HG03045 (cell line): ENCODE measurements around the gene DCTN5.
"Not testable (repeated sequence)": the region's sequence is repeated elsewhere in the genome, so short reads cannot be mapped to it uniquely, and the experiment has no call there.

ENCODE experiments used
- ATAC-seq: cut with Tn5 transposase; IDR thresholded peaks from one replicate; pipeline ENCODE4 v1.9.1; 2021; ENCODE audit warnings: mild to moderate bottlenecking, moderate library complexity; ENCODE audit not compliant: unreplicated experiment

DCTN5 gene

DNA sequence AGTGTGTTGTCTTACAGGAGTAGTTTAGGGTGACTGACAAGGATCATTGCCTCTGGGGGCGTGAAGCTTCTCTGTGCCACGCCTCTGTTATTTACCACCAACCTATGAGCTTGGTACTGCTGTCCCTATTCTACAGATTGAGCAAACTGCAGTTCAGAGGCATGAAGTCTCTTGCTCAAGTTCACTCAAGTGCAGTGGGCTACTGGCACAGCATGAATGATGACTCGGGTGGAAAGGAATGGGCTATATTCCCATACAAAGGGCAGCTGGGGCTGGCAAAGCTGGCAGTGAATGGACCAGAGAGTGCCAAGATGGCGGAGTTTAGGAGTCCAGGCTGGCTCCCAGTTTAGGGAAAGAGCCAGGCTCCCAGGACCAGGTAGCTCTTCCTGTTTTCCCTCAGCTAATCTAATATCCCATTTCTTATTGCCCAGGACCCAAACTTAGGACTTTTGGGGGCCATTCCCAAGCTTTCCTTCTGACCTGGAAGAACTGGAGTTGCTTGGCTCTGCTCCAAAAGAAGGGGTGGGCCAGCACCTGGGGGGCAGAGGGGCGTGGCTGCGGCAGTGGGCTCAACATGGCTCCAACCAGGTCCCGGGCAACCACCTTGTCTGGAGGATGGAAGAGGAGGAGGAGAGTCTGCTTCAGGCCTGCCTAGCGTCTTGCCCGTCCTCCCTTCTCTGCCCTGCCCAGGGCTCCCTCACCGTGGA is 50.4 kb downstream of the DCTN5 start:
- no peak for ATAC-seq

GRCh38 chr16:23692190-23692837 is 51.0 kb downstream of the DCTN5 start:
- no peak for ATAC-seq

DNA sequence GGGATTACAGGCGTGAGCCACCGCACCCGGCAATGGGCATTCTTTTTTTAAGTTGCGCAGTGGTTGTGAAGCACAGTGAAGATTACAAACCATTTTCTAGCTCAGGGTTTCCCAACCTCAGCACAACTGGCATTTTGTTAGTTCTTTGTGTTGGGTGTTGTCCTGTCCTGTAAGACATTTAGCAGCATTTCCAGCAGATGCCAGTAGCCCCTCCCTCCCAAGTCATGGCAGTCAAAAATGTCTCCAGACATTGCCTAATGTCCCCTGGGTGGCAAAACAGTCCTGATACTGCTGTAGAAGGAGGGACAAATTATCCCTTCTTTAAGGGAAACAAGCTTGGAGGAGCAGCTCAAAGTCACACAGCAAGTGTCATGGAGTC is 53.0 kb downstream of the DCTN5 start:
- no peak for ATAC-seq

- no peak for ATAC-seq
Measured at GRCh38 chr16:23694644-23695373, 53.5 kb downstream of the DCTN5 start.

DNA sequence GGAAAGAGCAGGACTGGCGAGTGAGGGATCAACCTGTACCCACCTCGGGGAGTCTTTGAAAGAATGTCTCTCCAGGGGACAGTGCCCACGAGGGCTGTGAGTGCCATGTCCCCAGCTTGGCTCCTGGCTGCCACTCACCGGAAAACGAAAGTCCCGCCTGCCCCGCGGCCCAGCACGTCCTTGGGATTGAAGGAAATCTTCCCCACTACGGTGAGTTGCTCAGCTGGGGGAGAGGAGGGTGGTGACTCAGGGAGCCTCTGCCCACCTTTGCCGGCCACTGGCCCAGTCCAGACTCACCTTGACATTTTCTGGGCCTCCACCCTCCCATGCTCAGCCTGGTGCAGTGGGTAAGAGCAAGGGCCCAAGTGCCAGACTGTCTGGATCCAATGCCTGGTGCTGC is 54.5 kb downstream of the DCTN5 start:
- ATAC-seq: no peak

DNA sequence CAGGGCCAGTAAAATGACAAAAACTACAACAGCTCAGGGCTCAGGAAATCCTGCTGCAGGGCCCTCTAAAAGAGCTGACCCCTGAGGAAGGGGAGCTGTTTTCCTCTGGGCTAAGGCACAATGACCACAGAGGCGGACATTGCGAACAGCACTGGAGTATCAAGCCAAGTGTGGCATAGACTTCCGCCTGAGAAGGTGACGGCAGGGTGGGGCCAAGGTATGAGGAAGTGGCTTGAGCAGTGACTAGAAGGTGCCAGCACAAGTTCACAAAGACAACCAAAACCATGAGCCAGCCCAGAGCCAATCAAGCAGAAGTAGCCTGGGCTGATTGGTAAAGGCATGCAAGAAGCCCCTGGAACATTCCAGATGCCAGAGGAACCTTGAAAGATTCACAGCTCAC is 57.8 kb downstream of the DCTN5 start:
- no peak for ATAC-seq

DNA sequence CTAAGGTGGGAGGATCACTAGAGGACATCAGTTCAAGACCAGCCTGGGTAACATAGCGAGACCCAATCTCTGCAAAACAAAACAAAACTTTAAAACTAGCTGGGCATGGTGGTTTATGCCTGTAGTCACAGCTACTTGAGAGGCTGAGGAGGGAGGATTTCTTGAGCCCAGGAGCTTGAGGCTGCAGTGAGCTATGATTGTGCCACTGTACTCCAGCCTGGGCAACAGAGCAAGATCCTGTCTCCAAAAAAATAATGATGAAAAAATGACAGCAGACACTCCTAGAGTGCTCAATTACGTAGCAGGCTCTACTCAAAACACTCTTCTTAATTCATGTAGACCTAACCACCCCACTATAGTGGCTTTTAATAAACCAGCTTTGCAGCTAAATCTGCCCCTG is 58.8 kb downstream of the DCTN5 start:
- ATAC-seq: no peak

- ATAC-seq: no peak
Measured at GRCh38 chr16:23700509-23700908, 59.2 kb downstream of the DCTN5 start.

GRCh38 chr16:23701045-23701444 is 59.8 kb downstream of the DCTN5 start:
- no peak for ATAC-seq

DNA sequence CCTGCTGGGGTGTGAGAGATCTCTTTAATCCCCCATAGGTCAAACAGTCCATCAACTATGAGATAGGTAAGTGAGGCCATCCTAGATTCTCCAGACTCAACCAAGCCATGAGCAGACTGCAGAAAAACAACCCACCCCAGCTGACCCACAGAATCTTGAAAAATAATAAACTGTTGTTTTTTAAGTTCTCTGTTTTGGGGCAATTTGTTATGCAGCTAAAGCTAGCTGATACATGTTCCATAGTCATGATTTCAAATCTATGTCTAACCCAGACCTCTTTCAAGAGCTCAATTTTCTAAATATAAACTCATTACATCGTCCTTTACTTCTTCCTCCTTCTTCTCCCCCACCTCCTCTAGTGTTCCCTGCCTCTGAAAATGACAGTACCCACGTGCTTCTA is 61.7 kb downstream of the DCTN5 start:
- no peak for ATAC-seq

GRCh38 chr16:23704772-23705516 is 63.7 kb downstream of the DCTN5 start:
- no peak for ATAC-seq

- ATAC-seq: no peak
Measured at GRCh38 chr16:23705517-23705902, 64.2 kb downstream of the DCTN5 start.

DNA sequence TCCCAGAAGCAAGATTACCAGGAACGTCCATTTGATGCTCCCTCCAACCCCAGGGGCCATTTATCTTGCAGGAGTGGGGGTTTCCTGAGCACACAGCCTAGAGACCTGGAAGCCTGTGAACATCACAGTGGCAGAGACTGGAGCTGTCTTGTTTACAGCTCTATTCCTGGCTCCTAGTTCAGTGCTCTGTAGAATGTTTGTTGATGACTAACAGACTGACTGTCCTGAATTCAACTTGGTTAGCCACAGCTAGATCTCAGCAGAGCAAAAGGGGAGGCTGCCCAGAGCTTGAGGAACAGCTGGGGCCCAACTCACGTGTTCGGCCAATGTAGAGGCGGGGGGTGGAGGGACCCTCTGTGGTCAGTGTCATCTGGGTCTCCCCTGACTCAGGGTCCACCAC is 65.2 kb downstream of the DCTN5 start:
- ATAC-seq: no peak

DNA sequence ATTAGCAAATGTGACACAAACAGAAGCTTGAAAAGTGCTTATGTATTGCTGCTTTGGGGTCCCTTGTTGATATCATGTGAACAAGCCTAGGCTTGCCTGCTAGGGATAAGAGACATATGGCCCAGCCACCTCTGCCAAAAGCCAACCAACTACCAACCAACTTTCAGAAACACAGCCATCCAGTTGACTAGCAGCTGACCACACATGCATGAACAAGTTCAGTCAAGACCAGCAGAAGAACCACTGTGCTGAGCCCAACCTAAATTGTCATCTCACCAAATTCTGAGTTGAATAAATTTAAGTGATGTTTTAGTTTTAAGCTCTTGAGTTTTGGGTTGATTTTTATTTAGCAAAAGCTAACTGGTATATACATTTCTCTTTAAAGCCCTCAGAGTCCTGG is 68.3 kb downstream of the DCTN5 start:
- no peak for ATAC-seq

DNA sequence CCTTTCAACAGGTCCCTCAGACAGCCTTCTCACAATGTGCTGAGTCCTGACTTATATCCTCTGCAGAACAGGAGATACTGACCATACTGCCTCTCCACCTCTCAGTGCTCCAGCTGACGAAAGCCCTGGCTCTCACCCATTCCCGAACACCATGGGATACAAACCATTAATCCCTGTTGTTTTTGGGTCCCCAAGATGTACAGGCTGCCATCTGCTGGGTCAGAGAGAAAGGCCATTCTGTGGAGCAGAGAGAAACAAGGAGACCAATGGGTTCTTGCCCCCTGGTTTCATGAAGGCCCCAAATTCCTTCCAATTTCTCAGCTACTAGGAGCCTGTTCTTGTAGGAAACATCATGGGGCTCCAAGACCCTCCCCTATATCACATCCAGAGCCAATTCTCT is 68.7 kb downstream of the DCTN5 start:
- ATAC-seq: no peak

GRCh38 chr16:23710504-23710903 is 69.2 kb downstream of the DCTN5 start:
- no peak for ATAC-seq

DNA sequence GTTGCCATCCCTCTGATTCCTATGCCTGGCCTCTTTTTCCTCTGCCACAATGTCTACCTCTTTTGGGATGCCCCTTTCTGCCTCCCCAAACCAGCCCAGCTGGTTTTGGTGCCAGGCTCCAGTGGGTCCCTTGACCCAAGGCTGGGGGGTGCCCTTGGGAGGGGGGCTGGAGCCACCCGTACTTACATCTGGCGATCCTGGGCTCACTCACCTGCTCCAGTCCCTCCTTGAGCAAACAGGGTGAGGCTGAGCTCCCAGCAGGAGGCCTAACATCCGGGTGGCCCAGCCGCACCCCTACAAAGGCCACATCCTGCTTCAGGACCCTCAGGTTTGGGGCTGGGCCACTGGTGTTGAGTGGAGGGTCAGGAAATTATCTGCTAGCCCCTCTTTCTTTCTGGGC is 70.5 kb downstream of the DCTN5 start:
- ATAC-seq: no peak

DNA sequence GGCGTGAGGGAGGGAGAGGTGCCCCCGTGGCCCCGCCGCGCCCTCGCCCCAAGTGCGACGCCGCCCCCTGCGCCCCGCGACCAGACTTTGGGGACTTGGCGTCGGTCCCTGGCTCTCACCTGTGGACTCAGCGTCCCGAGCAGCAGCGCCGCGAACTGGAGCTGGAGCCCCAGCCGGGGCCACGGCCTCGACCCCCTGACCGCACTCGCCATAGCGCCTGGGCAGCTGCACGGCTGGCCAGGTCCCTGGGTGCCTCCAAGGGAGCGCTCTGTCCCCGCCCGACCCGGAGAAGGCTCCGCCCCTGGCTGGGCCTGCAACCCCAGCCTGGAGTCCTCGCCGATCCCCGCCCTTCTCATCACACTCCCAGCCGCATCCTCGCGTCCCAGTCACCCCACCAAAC is 71.7 kb downstream of the DCTN5 start, which contains the start of gene ERN2:
TSS of gene ERN2 (minus strand) at position 247 of the 400 bp plus-strand sequence. CDS start at position 212, 35 bp downstream.
- ATAC-seq: no peak

- no peak for ATAC-seq
Measured at GRCh38 chr16:23716484-23716883, 75.2 kb downstream of the DCTN5 start.

DNA sequence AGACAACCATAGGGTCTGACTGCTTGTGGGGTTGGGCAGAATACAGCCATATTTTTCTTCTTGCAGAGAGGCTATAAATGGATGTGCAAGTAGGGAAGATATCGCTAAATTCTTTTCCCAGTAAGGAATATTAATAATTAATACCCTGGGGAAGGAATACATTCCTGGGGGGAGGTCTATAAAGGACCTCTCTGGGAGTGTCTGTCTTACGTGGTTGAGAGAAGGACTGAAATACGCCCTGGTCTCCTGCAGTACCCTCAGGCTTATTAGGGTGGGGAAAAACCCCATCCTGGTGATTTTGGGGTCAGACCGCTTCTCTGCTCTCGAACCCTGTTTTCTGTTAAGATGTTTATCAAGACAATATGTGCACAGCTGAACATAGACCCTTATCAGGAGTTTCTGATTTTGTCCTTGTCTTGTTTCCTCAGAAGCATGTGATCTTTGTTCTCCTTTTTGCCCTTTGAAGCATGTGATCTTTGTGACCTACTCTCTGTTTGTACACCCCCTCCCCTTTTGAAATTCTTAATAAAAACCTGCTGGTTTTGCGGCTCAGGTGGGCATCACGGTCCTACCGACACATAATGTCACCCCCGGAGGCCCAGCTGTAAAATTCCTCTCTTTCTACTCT is 81.5 kb downstream of the DCTN5 start:
- not testable (repeated sequence) for ATAC-seq
